Measurements from ENCODE around the gene CHTOP. TPM values are rescaled to one million over a fixed set of nuclear protein-coding genes. Genes with fewer than 3 reads are reported as not detected.
A peak's percentile ranks its signal among the peaks of the same experiment; 100 is the strongest.

Gene CHTOP
- total and polyA plus RNA-seq, 2 experiments from 2014 or later, result 26.9 to 42.2 TPM

DNA sequence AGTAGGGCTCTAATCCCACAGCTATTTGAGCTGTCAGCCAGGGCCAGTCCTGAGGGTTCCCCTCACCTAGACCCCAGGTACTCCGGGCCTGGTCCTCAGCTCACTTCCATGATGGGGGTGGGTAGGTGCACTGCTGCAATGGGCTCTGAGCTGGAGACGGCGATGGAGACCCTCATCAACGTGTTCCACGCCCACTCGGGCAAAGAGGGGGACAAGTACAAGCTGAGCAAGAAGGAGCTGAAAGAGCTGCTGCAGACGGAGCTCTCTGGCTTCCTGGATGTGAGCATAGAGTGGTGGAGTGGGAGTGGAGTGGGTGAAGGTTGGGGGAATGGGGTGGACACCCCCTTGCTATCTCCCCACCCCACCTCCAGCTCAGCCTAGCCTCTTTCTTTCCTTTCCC is 3.5 kb upstream of the CHTOP start:
- in situ Hi-C loops (cut with MboI), result no loop called here
- DNase-seq, result no peak
- TF ChIP-seq EZH2phosphoT487 (IDR thresholded peaks at IDR 0.05; ENCODE audit: insufficient read depth, low read depth), result no peak
- Histone ChIP-seq H3K9me3 (ENCODE audit: low read depth) (no peaks in the 10 kb centered on the region), H3K4me3 (no peak overlapping the region), H4K20me1 (ENCODE audit: insufficient read depth) (no peaks in the 10 kb centered on the region), H2AFZ (no peak overlapping the region), H3K4me1 (ENCODE audit: insufficient read depth) (peaks cover 17% of the 10 kb centered on the region; the same call in 1 of the 2 replicates), H3K27me3 (replicated peaks; ENCODE audit: insufficient read depth) (no peaks in the 10 kb centered on the region), H3K79me2 (ENCODE audit: insufficient read depth) (peaks cover 28% of the 10 kb centered on the region), H3K9me2 (ENCODE audit: insufficient read depth) (no peaks in the 10 kb centered on the region), H3K9ac (no peak overlapping the region), H3F3A (ENCODE audit: insufficient read depth) (peaks cover 9% of the 10 kb centered on the region; the same call in 1 of the 2 replicates), H3K36me3 (ENCODE audit: low read depth) (0 out of 2 replicates have a peak, but pooled peaks cover 2% of the 10 kb centered on the region), H3K4me2 (ENCODE audit: unreplicated experiment) (no peak overlapping the region), H3K27ac (no peak overlapping the region)
- WGBS, 2 experiments (ENCODE audit: low coverage in 1 of 2, low lambda C conversion rate in 2 of 2, missing lambda C conversion rate in 2 of 2), result 80 to 93% methylated on average over 7 of the region's 7 CpGs

DNA sequence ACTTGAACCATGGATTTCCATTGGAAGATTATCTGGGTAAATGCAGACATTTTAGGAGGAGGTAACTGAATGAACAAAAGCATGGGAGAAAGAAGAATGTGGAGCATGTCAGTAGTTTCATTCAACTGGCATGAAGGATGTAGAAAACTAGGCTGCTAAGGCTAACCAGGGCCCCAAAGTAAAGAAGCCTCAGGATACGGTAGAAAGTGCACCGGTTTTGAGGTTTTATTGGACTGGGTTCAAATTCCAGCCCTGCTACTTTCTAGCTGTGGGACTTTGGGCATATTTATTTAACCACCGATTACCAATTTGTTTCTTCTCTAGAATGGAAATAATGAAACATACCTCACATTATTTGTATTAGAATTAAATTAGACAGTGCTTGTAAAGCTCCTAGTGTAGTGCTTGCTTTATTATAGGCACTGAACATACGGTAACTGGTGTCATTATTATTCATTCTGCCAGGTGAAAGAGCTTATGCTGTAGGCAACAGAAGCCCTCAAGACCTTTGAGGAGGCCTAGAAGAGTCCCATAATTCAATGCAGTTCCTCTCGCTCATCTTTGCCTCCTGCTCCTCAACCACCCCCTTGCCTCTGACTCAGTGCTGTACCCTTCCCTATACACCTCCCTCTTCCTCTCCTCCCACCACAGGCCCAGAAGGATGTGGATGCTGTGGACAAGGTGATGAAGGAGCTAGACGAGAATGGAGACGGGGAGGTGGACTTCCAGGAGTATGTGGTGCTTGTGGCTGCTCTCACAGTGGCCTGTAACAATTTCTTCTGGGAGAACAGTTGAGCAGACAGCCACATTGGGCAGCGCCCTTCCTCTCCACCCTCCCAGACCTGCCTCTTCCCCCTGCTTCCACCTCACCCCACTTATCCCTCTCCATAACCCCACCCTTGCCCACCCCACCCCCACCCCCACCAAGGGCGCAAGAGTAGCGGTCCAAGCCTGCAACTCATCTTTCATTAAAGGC is 2.5 kb upstream of the CHTOP start:
- H3K36me3 ChIP-seq (ENCODE audit: low read depth), result peaks cover 6% of the 10 kb centered on the region
- peaks cover 12% of the 10 kb centered on the region; the same call in 1 of the 2 replicates for H3F3A ChIP-seq (ENCODE audit: insufficient read depth)
- H3K27ac ChIP-seq, result 0 out of 2 replicates have a peak overlapping the region, but pooled peaks have one; percentile 1
- no peaks in the 10 kb centered on the region for H3K27me3 ChIP-seq (replicated peaks; ENCODE audit: insufficient read depth)
- 0 out of 2 replicates have a peak, but pooled peaks cover 12% of the 10 kb centered on the region for H3K4me1 ChIP-seq (ENCODE audit: insufficient read depth)
- H3K4me2 ChIP-seq (ENCODE audit: unreplicated experiment), result no peak overlapping the region
- in situ Hi-C loops (cut with MboI), result no loop called here
- no peak overlapping the region for H2AFZ ChIP-seq
- no peak overlapping the region for H3K4me3 ChIP-seq
- no peaks in the 10 kb centered on the region for H4K20me1 ChIP-seq (ENCODE audit: insufficient read depth)
- TF ChIP-seq EZH2 (IDR thresholded peaks at IDR 0.05; ENCODE audit: insufficient read depth, poor library complexity, severe bottlenecking) (no peak), EZH2phosphoT487 (IDR thresholded peaks at IDR 0.05; ENCODE audit: insufficient read depth, low read depth) (no peak)
- H3K9ac ChIP-seq, result no peak overlapping the region
- 72 to 73% methylated on average over 7 to 10 of the region's 10 CpGs for WGBS, 2 experiments (ENCODE audit: low coverage in 1 of 2, low lambda C conversion rate in 2 of 2, missing lambda C conversion rate in 2 of 2)
- DNase-seq, result peak; percentile 17
- H3K9me3 ChIP-seq (ENCODE audit: low read depth), result no peaks in the 10 kb centered on the region
- peaks cover 28% of the 10 kb centered on the region for H3K79me2 ChIP-seq (ENCODE audit: insufficient read depth)
- no peaks in the 10 kb centered on the region for H3K9me2 ChIP-seq (ENCODE audit: insufficient read depth)

DNA sequence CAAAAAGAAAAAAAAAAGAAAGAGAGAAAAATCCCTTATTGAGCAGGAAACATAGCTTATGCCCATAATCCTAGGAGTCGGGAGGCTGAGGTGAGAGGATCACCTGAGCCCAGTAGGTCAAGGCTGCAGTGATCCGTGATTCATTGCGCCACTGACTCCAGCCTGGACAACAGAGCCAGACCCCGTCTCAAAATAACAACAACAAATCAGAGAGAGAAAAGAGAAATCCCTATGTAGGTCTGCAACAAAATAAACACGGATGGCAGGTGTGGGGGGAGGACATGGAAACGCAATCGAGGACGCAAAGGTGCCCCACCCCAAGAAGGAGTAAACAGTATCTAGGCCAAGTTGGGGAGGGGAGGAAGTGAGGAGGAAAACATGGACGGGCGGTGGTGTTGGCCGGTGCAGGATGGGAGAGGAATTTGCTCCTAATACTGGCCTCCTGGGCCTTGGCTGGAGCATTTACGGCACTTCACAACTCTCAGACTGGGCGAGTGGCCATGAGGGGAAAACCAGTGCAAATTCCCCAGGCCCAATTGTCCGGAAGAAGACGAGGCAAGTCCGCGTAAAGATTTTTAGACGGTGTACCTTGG is 609 bp upstream of the CHTOP start:
- Histone ChIP-seq H3K4me1 (ENCODE audit: insufficient read depth) (0 out of 2 replicates have a peak, but pooled peaks cover 12% of the 10 kb centered on the region), H3F3A (ENCODE audit: insufficient read depth) (peaks cover 22% of the 10 kb centered on the region; the same call in 1 of the 2 replicates), H3K9ac (no peak overlapping the region), H3K27ac (no peak overlapping the region; the same call in 1 of the 2 replicates), H3K9me2 (ENCODE audit: insufficient read depth) (no peaks in the 10 kb centered on the region), H3K79me2 (ENCODE audit: insufficient read depth) (peaks cover 43% of the 10 kb centered on the region), H3K9me3 (ENCODE audit: low read depth) (no peaks in the 10 kb centered on the region), H3K4me3 (peak overlapping the region; percentile 100), H2AFZ (peak overlapping the region; percentile 55; the same call in 1 of the 2 replicates), H4K20me1 (ENCODE audit: insufficient read depth) (no peaks in the 10 kb centered on the region), H3K4me2 (ENCODE audit: unreplicated experiment) (peak overlapping the region; percentile 47), H3K36me3 (ENCODE audit: low read depth) (peaks cover 25% of the 10 kb centered on the region), H3K27me3 (replicated peaks; ENCODE audit: insufficient read depth) (no peaks in the 10 kb centered on the region)
- 62 to 63% methylated on average over 18 of the region's 18 CpGs for WGBS, 2 experiments (ENCODE audit: low coverage in 1 of 2, low lambda C conversion rate in 2 of 2, missing lambda C conversion rate in 2 of 2)
- in situ Hi-C loops (cut with MboI), result no loop called here
- DNase-seq, result no peak
- TF ChIP-seq EZH2phosphoT487 (IDR thresholded peaks at IDR 0.05; ENCODE audit: insufficient read depth, low read depth) (no peak), EZH2 (IDR thresholded peaks at IDR 0.05; ENCODE audit: insufficient read depth, poor library complexity, severe bottlenecking) (no peak)

DNA sequence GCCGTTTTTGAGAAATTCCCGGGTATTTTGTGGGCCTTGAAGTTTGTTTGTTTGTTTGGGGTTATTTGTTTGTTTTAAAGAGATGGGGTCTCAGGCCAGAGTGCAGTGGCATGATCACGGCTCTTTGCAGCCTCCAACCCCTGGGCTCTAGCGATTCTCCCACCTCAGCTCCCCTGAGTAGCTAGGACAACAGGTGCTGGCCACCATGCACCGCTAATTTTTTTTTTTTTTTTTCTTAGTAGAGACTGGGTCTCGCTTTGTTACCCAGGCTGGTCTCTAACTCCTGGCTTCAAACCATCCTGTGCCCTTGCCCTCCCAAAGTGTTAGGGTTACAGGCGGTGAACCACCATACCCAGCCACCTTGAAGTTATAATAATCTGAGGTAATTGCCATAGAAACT is 2.0 kb downstream of the CHTOP start:
- Histone ChIP-seq H3K27ac (no peak overlapping the region), H3K36me3 (ENCODE audit: low read depth) (peaks cover 49% of the 10 kb centered on the region), H3F3A (ENCODE audit: insufficient read depth) (peaks cover 27% of the 10 kb centered on the region; the same call in 1 of the 2 replicates), H3K9me3 (ENCODE audit: low read depth) (no peaks in the 10 kb centered on the region), H3K9ac (0 out of 2 replicates have a peak overlapping the region, but pooled peaks have one; percentile 21), H3K4me3 (peak overlapping the region; percentile 100), H3K79me2 (ENCODE audit: insufficient read depth) (peaks cover 69% of the 10 kb centered on the region), H3K4me2 (ENCODE audit: unreplicated experiment) (peak overlapping the region; percentile 92), H2AFZ (no peak overlapping the region), H4K20me1 (ENCODE audit: insufficient read depth) (no peaks in the 10 kb centered on the region), H3K4me1 (ENCODE audit: insufficient read depth) (0 out of 2 replicates have a peak, but pooled peaks cover 9% of the 10 kb centered on the region), H3K27me3 (replicated peaks; ENCODE audit: insufficient read depth) (no peaks in the 10 kb centered on the region), H3K9me2 (ENCODE audit: insufficient read depth) (no peaks in the 10 kb centered on the region)
- in situ Hi-C loops (cut with MboI), result no loop called here
- no peak for DNase-seq
- TF ChIP-seq EZH2phosphoT487 (IDR thresholded peaks at IDR 0.05; ENCODE audit: insufficient read depth, low read depth) (no peak), EZH2 (IDR thresholded peaks at IDR 0.05; ENCODE audit: insufficient read depth, poor library complexity, severe bottlenecking) (no peak)
- WGBS, 2 experiments (ENCODE audit: low coverage in 1 of 2, low lambda C conversion rate in 2 of 2, missing lambda C conversion rate in 2 of 2), result 81 to 83% methylated on average over 7 of the region's 7 CpGs

Data from GM23248 (cell line).